B cell (primary cell): Measurements from ENCODE around the gene EIF5. TPM values are rescaled to one million over a fixed set of nuclear protein-coding genes. Genes with fewer than 3 reads are reported as not detected.

Source experiments
- ATAC-seq: fragments of 200-7000 bp; cut with Tn5 transposase; one replicate; pipeline ENCODE4 v1.10.0; 2021; ENCODE audit warnings: low read depth, mild to moderate bottlenecking, moderate number of reproducible peaks, moderate library complexity
- CTCF ChIA-PET: fragments of 350-600 bp; sonication (Branson Sonifier 250); formaldehyde crosslinking; loops from one replicate; lab custom pipeline; 2021; ENCODE audit warnings: antibody characterized with exemption, inconsistent platforms; lab: Charles Lee
- POLR2A ChIA-PET: fragments of 350-600 bp; sonication (Branson Sonifier 250); formaldehyde crosslinking; loops from one replicate; lab custom pipeline; 2021; ENCODE audit warnings: antibody characterized with exemption; lab: Charles Lee
- DNase-seq: peaks from one replicate; pipeline ENCODE4 v3.0.0; 2013
- H2AFZ ChIP-seq: 2 replicates; pipeline ENCODE4 v1.6.1; 2012; ENCODE audit warnings: mild to moderate bottlenecking, low read depth, low read length; ENCODE audit not compliant: insufficient read depth, poor library complexity, severe bottlenecking
- H3K27ac ChIP-seq, 2 donors: 1 replicate in 1 of 2; 2 replicates in 1 of 2; pipeline ENCODE4 v1.5.1; 2012 to 2013; ENCODE audit warnings: low read length in 2 of 2, mild to moderate bottlenecking in 2 of 2, moderate library complexity in 1 of 2
- H3K27me3 ChIP-seq, 4 experiments: fragments of 200-600 bp in 1 of 4; sonication (generic) in 1 of 4; replicated peaks in 1 of 4; 1 replicate in 2 of 4; 2 replicates in 2 of 4; pipeline versions ENCODE4 v1.6.1 to v1.7.0; 2013 to 2016; ENCODE audit warnings: low read length in 3 of 4, mild to moderate bottlenecking in 2 of 4, mixed read lengths in 1 of 4, moderate library complexity in 1 of 4; ENCODE audit not compliant: insufficient read depth in 4 of 4, control insufficient read depth in 3 of 4; ENCODE audit errors: control extremely low read depth in 1 of 4
- H3K36me3 ChIP-seq, 2 experiments: replicated peaks in 1 of 2; 1 replicate in 1 of 2; 2 replicates in 1 of 2; pipeline versions ENCODE4 v1.6.1 to v1.7.1; 2013; ENCODE audit warnings: low read length in 1 of 2; ENCODE audit not compliant: insufficient read depth in 2 of 2, control insufficient read depth in 1 of 2; ENCODE audit errors: control extremely low read depth in 1 of 2, extremely low read depth in 1 of 2
- H3K4me1 ChIP-seq, 2 donors: fragments of 200-600 bp in 1 of 2; sonication (generic) in 1 of 2; 1 replicate in 1 of 2; 2 replicates in 1 of 2; pipeline versions ENCODE4 v1.5.1 to v1.6.1; 2013 to 2017; ENCODE audit warnings: low read length in 2 of 2; ENCODE audit not compliant: control insufficient read depth in 2 of 2, insufficient read depth in 2 of 2
- H3K4me2 ChIP-seq: replicated peaks from 2 replicates; pipeline ENCODE3; 2012; ENCODE audit warnings: mild to moderate bottlenecking, low read depth, low read length; ENCODE audit not compliant: poor library complexity, severe bottlenecking
- H3K4me3 ChIP-seq, 5 experiments: fragments of 200-600 bp in 1 of 5; sonication (generic) in 1 of 5; 1 replicate in 3 of 5; 2 replicates in 2 of 5; pipeline versions ENCODE4 v1.5.1 to v1.7.0; 2011 to 2016; ENCODE audit warnings: low read length in 4 of 5, mild to moderate bottlenecking in 4 of 5, low read depth in 2 of 5, control low read depth in 1 of 5, moderate library complexity in 1 of 5; ENCODE audit not compliant: insufficient read depth in 1 of 5; ENCODE audit errors: control extremely low read depth in 1 of 5, extremely low read depth in 1 of 5
- H3K79me2 ChIP-seq: fragments of 200-600 bp; sonication (generic); one replicate; pipeline ENCODE4 v1.6.0; 2016; ENCODE audit warnings: low read length; ENCODE audit not compliant: control insufficient read depth, insufficient read depth
- H3K9ac ChIP-seq: fragments of 200-600 bp; sonication (generic); 2 replicates; pipeline ENCODE4 v1.6.1; 2017; ENCODE audit warnings: mild to moderate bottlenecking, low read length, moderate library complexity
- H3K9me3 ChIP-seq, 3 donors: one replicate each; pipeline versions ENCODE4 v1.6.1 to v1.7.1; 2013; ENCODE audit warnings: low read length in 2 of 3; ENCODE audit not compliant: control insufficient read depth in 2 of 3, insufficient read depth in 1 of 3; ENCODE audit errors: control extremely low read depth in 1 of 3
- H4K20me1 ChIP-seq: 2 replicates; pipeline ENCODE4 v1.6.0; 2012; ENCODE audit warnings: mild to moderate bottlenecking, low read length; ENCODE audit not compliant: insufficient read depth, control insufficient read depth, poor library complexity, severe bottlenecking
- H3K27ac Mint-ChIP-seq: one replicate; pipeline ENCODE4 v1.8.0; 2021; ENCODE audit warnings: mixed read lengths
- H3K27me3 Mint-ChIP-seq: one replicate; pipeline ENCODE4 v1.8.0; 2021; ENCODE audit warnings: mixed read lengths
- H3K4me1 Mint-ChIP-seq: one replicate; pipeline ENCODE4 v1.8.0; 2021; ENCODE audit warnings: mixed read lengths
- H3K4me3 Mint-ChIP-seq: one replicate; pipeline ENCODE4 v1.8.0; 2021; ENCODE audit warnings: mixed read lengths
- H3K9me3 Mint-ChIP-seq: one replicate; pipeline ENCODE4 v1.8.0; 2022; ENCODE audit warnings: mixed read lengths; ENCODE audit not compliant: insufficient read depth
- CTCF ChIP-seq: fragments of 200-600 bp; IDR thresholded peaks from one replicate; pipeline ENCODE4 v1.8.0; 2022; ENCODE audit warnings: antibody characterized with exemption, mild to moderate bottlenecking
- EZH2 ChIP-seq: IDR thresholded peaks from 2 replicates; pipeline ENCODE4 v1.6.1; 2012; ENCODE audit warnings: borderline replicate concordance, low read depth, mild to moderate bottlenecking, moderate library complexity, low read length; ENCODE audit not compliant: insufficient read depth, poor library complexity, severe bottlenecking
- WGBS: methylation state at CpG from one replicate; pipeline ENCODE4 v1.1.5; 2013; ENCODE audit warnings: missing lambda C conversion rate; ENCODE audit not compliant: insufficient coverage; 5-methylcytosine and 5-hydroxymethylcytosine counted together
- intact Hi-C: fragments of 100-400 bp; cut with micrococcal nuclease; formaldehyde crosslinking; loops from one replicate; pipeline ENCODE4 v1.10.0; 2022
- polyA plus RNA-seq: library from polyadenylated mRNA; depleted of rRNA; stranded (reverse); fragments of >200 nt; gene quantifications from 2 replicates; pipeline ENCODE4 v1.2.3, GENCODE V29; 2012
- total RNA-seq, 2 donors: library from RNA; stranded (reverse); fragments of 120-200 nt in 1 of 2; gene quantifications; 1 replicate in 1 of 2; 2 replicates in 1 of 2; pipeline versions ENCODE4 v1.2.3 to v1.2.4, GENCODE V29; 2013 to 2022

The EIF5 gene
- total and polyA plus RNA-seq, 2 donors (not counting 1 experiment from before 2014, with no cell fraction given): 206 to 314 TPM

DNA sequence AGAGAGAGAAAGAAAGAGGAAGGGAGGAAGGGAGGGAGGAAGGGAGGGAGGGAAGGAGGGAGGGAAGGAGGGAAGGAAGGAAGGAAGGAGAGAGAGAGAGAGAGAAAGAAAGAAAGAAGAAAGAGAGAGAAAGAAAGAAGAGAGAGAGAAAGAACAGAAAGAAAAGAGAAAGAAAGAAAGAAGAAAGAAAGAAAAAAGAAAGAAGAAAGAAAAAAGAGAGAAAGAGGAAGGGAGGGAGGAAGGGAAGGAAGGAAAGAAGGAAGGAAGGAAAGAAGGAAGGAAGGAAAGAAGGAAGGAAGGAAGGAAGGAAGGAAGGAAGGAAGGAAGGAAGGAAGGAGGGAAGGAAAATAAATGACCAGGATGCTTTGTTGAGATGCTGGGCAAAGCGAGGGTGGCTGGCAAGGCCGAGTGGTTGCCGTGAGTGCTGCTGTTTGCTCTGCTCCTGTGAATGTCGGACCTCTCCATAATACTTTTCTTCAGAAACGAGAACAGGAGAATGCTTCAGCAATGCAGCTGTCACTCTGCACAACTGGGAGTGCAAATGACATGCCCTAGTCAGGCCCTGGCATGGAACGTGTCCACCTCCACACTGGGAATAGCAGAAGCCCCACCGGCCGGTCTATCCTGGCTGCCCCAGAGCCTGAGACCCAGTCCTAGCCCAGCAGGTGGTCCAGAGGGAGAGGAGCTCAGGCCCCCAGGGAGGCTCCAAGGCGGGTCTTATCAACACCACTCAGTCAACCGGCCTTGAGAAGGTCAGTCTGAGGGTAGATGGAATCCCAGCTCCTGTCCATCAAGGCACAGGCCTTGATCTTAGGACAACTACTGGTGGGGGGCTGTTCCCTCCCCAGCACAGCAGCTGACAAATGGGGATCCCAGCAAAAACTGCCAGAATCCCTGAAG lies 25.1 kb upstream of the EIF5 start:
- ATAC-seq: no peak
- Histone ChIP-seq H3K9ac (no peak overlapping the region), H3K36me3 (no peaks in the 10 kb centered on the region), H3K4me1 (no peaks in the 10 kb centered on the region), H4K20me1 (no peaks in the 10 kb centered on the region), H3K4me2 (no peak overlapping the region), H3K27me3 (peaks cover 0 to 5% (median 2%) of the 10 kb centered on the region in 4 experiments), H3K4me3 (no peak overlapping the region), H3K9me3 (no peaks in the 10 kb centered on the region), H3K27ac (no peak overlapping the region), H3K79me2 (no peaks in the 10 kb centered on the region), H2AFZ (no peak overlapping the region)
- Mint-ChIP-seq H3K4me1 (no peaks in the 10 kb centered on the region), H3K27me3 (peaks cover 15% of the 10 kb centered on the region), H3K4me3 (no peak overlapping the region), H3K9me3 (peaks cover 2% of the 10 kb centered on the region), H3K27ac (no peak overlapping the region)
- WGBS: 90% methylated on average over 10 of the region's 10 CpGs
- POLR2A ChIA-PET: no interaction called here
- no peak for TF ChIP-seq EZH2
- no peak for TF ChIP-seq CTCF
- intact Hi-C loops: no loop called here
- CTCF ChIA-PET: interaction anchor here (0.9 to 1.0 kb wide), 2 partner anchors 14 to 204 kb away, joined by 3 read pairs; no protein-coding TSS in a partner anchor
- DNase-seq: no peak

GRCh38 chr14:103310576-103311095 lies 23.4 kb upstream of the EIF5 start:
- H3K4me1 ChIP-seq: no peaks in the 10 kb centered on the region
- no peak overlapping the region for H3K4me3 ChIP-seq
- ATAC-seq (no peak), DNase-seq (no peak)
- intact Hi-C loops: no loop called here
- H4K20me1 ChIP-seq: no peaks in the 10 kb centered on the region
- H3K36me3 ChIP-seq: no peaks in the 10 kb centered on the region
- H3K4me1 Mint-ChIP-seq: no peaks in the 10 kb centered on the region
- H3K9ac ChIP-seq: no peak overlapping the region
- H3K79me2 ChIP-seq: no peaks in the 10 kb centered on the region
- peaks cover 2% of the 10 kb centered on the region for H3K9me3 Mint-ChIP-seq
- H3K9me3 ChIP-seq: no peaks in the 10 kb centered on the region
- POLR2A ChIA-PET: no interaction called here
- no peak overlapping the region for H3K27ac Mint-ChIP-seq
- no peak overlapping the region for H3K4me2 ChIP-seq
- H2AFZ ChIP-seq: no peak overlapping the region
- H3K27me3 ChIP-seq: peaks cover 0 to 5% (median 0%) of the 10 kb centered on the region in 4 experiments
- 95% methylated on average over 7 of the region's 12 CpGs for WGBS
- H3K27me3 Mint-ChIP-seq: peaks cover 10% of the 10 kb centered on the region
- CTCF ChIA-PET: interaction anchor here (0.8 kb wide), 1 partner anchor 16 kb away, joined by 3 read pairs; no protein-coding TSS in a partner anchor
- H3K4me3 Mint-ChIP-seq: no peak overlapping the region
- TF ChIP-seq CTCF: no peak
- TF ChIP-seq EZH2: no peak
- H3K27ac ChIP-seq: no peak overlapping the region
